Endothelial cell of umbilical vein (primary cell): ENCODE data around the gene HEBP1. TPM values are rescaled to one million over a fixed set of nuclear protein-coding genes. Genes with fewer than 3 reads are reported as not detected.

Experiments
- BruUV-seq: library from RNA; stranded (reverse); fragments of 400-500 nt; replicated peaks from 2 replicates; lab custom pipeline; 2021; lab: Mats Ljungman, UMichigan
- CTCF ChIA-PET: fragments of 300-600, 350-600 bp; sonication (Branson Sonifier 250); formaldehyde crosslinking; loops from one replicate; lab custom pipeline; 2021; ENCODE audit warnings: antibody characterized with exemption, inconsistent platforms; lab: Charles Lee
- POLR2A ChIA-PET: fragments of 300-600, 350-600 bp; sonication (Branson Sonifier 250); formaldehyde crosslinking; loops from one replicate; lab custom pipeline; 2021; ENCODE audit warnings: antibody characterized with exemption, inconsistent platforms; lab: Charles Lee
- DNase-seq: peaks from one replicate; pipeline ENCODE4 v3.0.0-alpha.2; 2011; ENCODE audit warnings: low read depth, low spot score
- FAIRE-seq: peaks from 2 replicates; lab custom pipeline; 2011; peaks lifted over from hg19 to GRCh38; lab: Jason Lieb, UNC
- H2AFZ ChIP-seq: 2 replicates; pipeline ENCODE4 v1.6.0; 2012; ENCODE audit warnings: low read depth, low read length, control low read depth, inconsistent platforms
- H3K27ac ChIP-seq: 2 replicates; pipeline ENCODE4 v1.5.1; 2011; ENCODE audit warnings: low read depth, mild to moderate bottlenecking, control low read depth, low read length, moderate library complexity; ENCODE audit not compliant: insufficient read depth
- H3K27me3 ChIP-seq, 2 experiments: 2 replicates each; pipeline versions ENCODE4 v1.6.0 to v1.6.1; 2011; ENCODE audit warnings: low read length in 2 of 2, mixed read lengths in 1 of 2; ENCODE audit not compliant: control insufficient read depth in 2 of 2, insufficient read depth in 2 of 2
- H3K36me3 ChIP-seq, 2 experiments: 2 replicates in 1 of 2; 3 replicates in 1 of 2; pipeline ENCODE4 v1.5.1; 2011; ENCODE audit warnings: low read length in 2 of 2, mild to moderate bottlenecking in 1 of 2, moderate library complexity in 1 of 2; ENCODE audit not compliant: control insufficient read depth in 2 of 2, insufficient read depth in 2 of 2; ENCODE audit errors: extremely low read depth in 1 of 2
- H3K4me1 ChIP-seq: 3 replicates; pipeline ENCODE4 v1.5.1; 2011; ENCODE audit warnings: mild to moderate bottlenecking, low read length; ENCODE audit not compliant: control insufficient read depth, insufficient read depth; ENCODE audit errors: extremely low read depth
- H3K4me2 ChIP-seq: 2 replicates; pipeline ENCODE4 v1.6.1; 2011; ENCODE audit warnings: low read length, control low read depth, mixed read lengths; ENCODE audit not compliant: insufficient read depth
- H3K4me3 ChIP-seq, 3 experiments: fragments of 200-600 bp in 1 of 3; sonication (generic), shearing (Covaris generic) in 1 of 3; replicated peaks in 1 of 3; 2 replicates each; pipeline ENCODE4 v1.5.1; 2011 to 2016; ENCODE audit warnings: control low read depth in 3 of 3, low read length in 3 of 3, mild to moderate bottlenecking in 2 of 3, inconsistent platforms in 1 of 3, low read depth in 1 of 3, moderate library complexity in 1 of 3; ENCODE audit not compliant: insufficient read depth in 1 of 3
- H3K79me2 ChIP-seq: 2 replicates; pipeline ENCODE4 v1.6.0; 2012; ENCODE audit warnings: low read length, inconsistent platforms; ENCODE audit not compliant: control insufficient read depth, insufficient read depth
- H3K9ac ChIP-seq: replicated peaks from 2 replicates; pipeline ENCODE3; 2011; ENCODE audit warnings: low read length, control low read depth; ENCODE audit not compliant: insufficient read depth; ENCODE audit errors: extremely low read depth
- H3K9me1 ChIP-seq: replicated peaks from 3 replicates; pipeline ENCODE4 v1.6.0; 2011; ENCODE audit warnings: mild to moderate bottlenecking, low read length; ENCODE audit not compliant: control insufficient read depth, insufficient read depth; ENCODE audit errors: extremely low read depth
- H3K9me3 ChIP-seq: replicated peaks from 2 replicates; pipeline ENCODE4 v1.5.1; 2012; ENCODE audit warnings: low read length, inconsistent platforms; ENCODE audit not compliant: control insufficient read depth, insufficient read depth
- H4K20me1 ChIP-seq: replicated peaks from 2 replicates; pipeline ENCODE3; 2011; ENCODE audit warnings: mild to moderate bottlenecking, low read length; ENCODE audit not compliant: control insufficient read depth, insufficient read depth; ENCODE audit errors: extremely low read depth
- CTCF ChIP-seq, 2 donors: IDR thresholded peaks; 1 replicate in 1 of 2; 2 replicates in 1 of 2; pipeline ENCODE4 v1.5.1; 2011; ENCODE audit warnings: low read length in 2 of 2, mild to moderate bottlenecking in 2 of 2, moderate library complexity in 2 of 2, control low read depth in 1 of 2, inconsistent platforms in 1 of 2, low read depth in 1 of 2; ENCODE audit not compliant: insufficient read depth in 1 of 2; ENCODE audit errors: extremely low read depth in 1 of 2
- EZH2 ChIP-seq: IDR thresholded peaks from 2 replicates; pipeline ENCODE4 v1.6.1; 2012; ENCODE audit warnings: borderline replicate concordance, low read depth, mild to moderate bottlenecking, moderate library complexity, low read length, inconsistent platforms; ENCODE audit not compliant: severe bottlenecking
- FOS ChIP-seq: IDR thresholded peaks from 2 replicates; pipeline ENCODE4 v1.6.1; 2011; ENCODE audit warnings: mild to moderate bottlenecking, low read length, moderate library complexity, borderline replicate concordance; ENCODE audit not compliant: insufficient read depth
- GATA2 ChIP-seq: IDR thresholded peaks from 2 replicates; pipeline ENCODE4 v1.7.0; 2011; ENCODE audit warnings: low read depth, mild to moderate bottlenecking, moderate library complexity, mixed read lengths, low read length; ENCODE audit not compliant: insufficient read length, insufficient read depth
- JUN ChIP-seq: IDR thresholded peaks from 2 replicates; pipeline ENCODE4 v1.6.1; 2011; ENCODE audit warnings: borderline replicate concordance, low read depth; ENCODE audit not compliant: insufficient read length, insufficient read depth
- MAX ChIP-seq: IDR thresholded peaks from 2 replicates; pipeline ENCODE4 v1.6.1; 2011; ENCODE audit not compliant: insufficient read depth, insufficient read length
- MYC ChIP-seq: IDR thresholded peaks from one replicate; pipeline ENCODE4 v1.6.1; 2011; ENCODE audit warnings: mild to moderate bottlenecking, low read depth, low read length
- POLR2A ChIP-seq: IDR thresholded peaks from 2 replicates; pipeline ENCODE4 v1.6.1; 2012; ENCODE audit warnings: low read depth, mild to moderate bottlenecking, control low read depth, low read length
- POLR2AphosphoS5 ChIP-seq: IDR thresholded peaks from 2 replicates; pipeline ENCODE4 v1.6.1; 2012; ENCODE audit warnings: low read depth, mild to moderate bottlenecking, control low read depth, low read length, moderate library complexity; ENCODE audit not compliant: insufficient read depth
- dilution Hi-C: fragments of 300-500 bp; cut with MboI; formaldehyde crosslinking; loops from one replicate; pipeline ENCODE4 v1.15.0; 2019; ENCODE audit warnings: low sequenced_read_pairs; ENCODE audit not compliant: extremely low pct_ligation_motif_present
- intact Hi-C: fragments of 100-400 bp; cut with micrococcal nuclease; formaldehyde crosslinking; loops from one replicate; pipeline ENCODE4 v1.10.0; 2022
- polyA plus RNA-seq, 4 experiments: library from polyadenylated mRNA; depleted of rRNA in 3 of 4; stranded (reverse) in 3 of 4; unstranded in 1 of 4; fragments of >200 nt; gene quantifications; 2 replicates each; pipeline versions ENCODE4 v1.2.1 to v1.2.3, GENCODE V29; 2011 to 2012; ENCODE audit warnings: missing spikeins in 1 of 4
- total RNA-seq: library from RNA; stranded (reverse); gene quantifications from 2 replicates; pipeline ENCODE4 v1.2.3, GENCODE V29; 2021

Gene HEBP1
- total and polyA plus RNA-seq, 2 donors (not counting 3 experiments of a cell fraction or from before 2014, with no cell fraction given) = 23.1 to 59.5 TPM

- H3K4me3 ChIP-seq = no peak overlapping the region
- POLR2A ChIA-PET = no interaction called here
- H4K20me1 ChIP-seq = no peaks in the 10 kb centered on the region
- H3K4me1 ChIP-seq = peaks cover 2% of the 10 kb centered on the region
- H3K9me3 ChIP-seq = no peaks in the 10 kb centered on the region
- FAIRE-seq (peak; percentile 66), DNase-seq (peak; percentile 53)
- intact Hi-C loops (no loop called here), dilution Hi-C loops (no loop called here)
- H3K79me2 ChIP-seq = peaks cover 4% of the 10 kb centered on the region
- peaks cover 0 to 5% of the 10 kb centered on the region in 2 experiments for H3K36me3 ChIP-seq
- no peaks in the 10 kb centered on the region for H3K27me3 ChIP-seq
- no peak overlapping the region for H2AFZ ChIP-seq
- no peaks in the 10 kb centered on the region for H3K9me1 ChIP-seq
- TF ChIP-seq CTCF (IDR thresholded peaks at IDR 0.05; ENCODE audit: extremely low read depth in 1 of 2, insufficient read depth in 1 of 2, low read depth in 1 of 2, low read length in 2 of 2) = no peak
- TF ChIP-seq MYC = no peak
- TF ChIP-seq POLR2AphosphoS5 = no peak
- TF ChIP-seq FOS = no peak
- TF ChIP-seq POLR2A = no peak
- no peak for TF ChIP-seq EZH2
- TF ChIP-seq MAX = no peak
- no peak for TF ChIP-seq JUN
- TF ChIP-seq GATA2 = no peak
- H3K27ac ChIP-seq = no peak overlapping the region
- CTCF ChIA-PET = interaction anchor here (0.8 to 11.7 kb wide), 2 partner anchors 214 to 219 kb away, joined by 4 to 159 read pairs; no protein-coding TSS in a partner anchor
- H3K4me2 ChIP-seq = peak overlapping the region; percentile 14
- no TSS peak for BruUV-seq
- H3K9ac ChIP-seq = no peak overlapping the region
Measured at GRCh38 chr12:12992418-12993130, 7.5 kb downstream of the HEBP1 start.
